Activated CD8-positive, alpha-beta memory T cell treated with anti-CD3 and anti-CD28 coated beads, Interleukin-2, amount 50 U/mL, for 24 hours (primary cell): Measurements from ENCODE around the gene DNAJB7.
"Not testable (repeated sequence)": the region's sequence is repeated elsewhere in the genome, so short reads cannot be mapped to it uniquely, and the experiment has no call there.

Experiments used
- DNase-seq: peaks from one replicate; pipeline ENCODE4 v3.0.0-alpha.2; 2020; ENCODE audit errors: extremely low read depth

DNAJB7 gene

DNA sequence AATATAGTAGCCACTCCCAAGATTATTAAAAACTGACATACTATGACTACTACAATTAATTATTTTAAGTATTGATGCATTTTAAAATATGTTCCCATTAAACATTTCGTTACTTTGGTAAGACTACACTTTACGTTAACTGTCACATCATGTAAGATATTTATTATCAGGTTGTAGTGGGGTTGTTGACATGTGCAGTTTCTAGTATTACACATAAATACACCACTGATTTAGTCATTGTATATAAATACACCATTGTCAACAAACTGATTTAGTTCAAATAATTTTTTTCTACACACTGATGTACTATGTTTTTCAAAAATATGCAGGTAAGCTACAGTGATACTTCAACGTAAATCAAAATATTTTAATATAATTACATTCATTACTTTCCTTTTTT lies 17.0 kb downstream of the DNAJB7 start:
- DNase-seq: no peak

DNA sequence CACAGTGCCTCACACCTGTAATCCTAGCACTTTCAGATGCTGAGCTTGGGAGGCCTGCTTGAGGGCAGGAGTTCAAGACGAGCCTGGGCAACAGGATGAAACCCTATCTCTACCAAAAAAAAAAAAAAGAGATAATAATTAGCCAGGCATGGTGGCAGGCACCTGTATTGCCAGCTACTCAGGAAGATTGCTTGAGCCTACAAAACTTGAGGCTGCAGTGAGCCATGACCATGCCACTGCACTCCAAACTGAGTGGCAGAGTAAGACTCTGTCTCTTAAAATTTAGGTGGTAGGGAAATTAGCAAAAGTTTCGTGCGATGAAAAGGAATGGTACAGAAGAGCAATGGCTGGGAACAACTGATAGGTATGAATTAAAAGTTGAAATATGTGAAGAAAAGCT lies 23.4 kb downstream of the DNAJB7 start:
- no peak for DNase-seq

DNA sequence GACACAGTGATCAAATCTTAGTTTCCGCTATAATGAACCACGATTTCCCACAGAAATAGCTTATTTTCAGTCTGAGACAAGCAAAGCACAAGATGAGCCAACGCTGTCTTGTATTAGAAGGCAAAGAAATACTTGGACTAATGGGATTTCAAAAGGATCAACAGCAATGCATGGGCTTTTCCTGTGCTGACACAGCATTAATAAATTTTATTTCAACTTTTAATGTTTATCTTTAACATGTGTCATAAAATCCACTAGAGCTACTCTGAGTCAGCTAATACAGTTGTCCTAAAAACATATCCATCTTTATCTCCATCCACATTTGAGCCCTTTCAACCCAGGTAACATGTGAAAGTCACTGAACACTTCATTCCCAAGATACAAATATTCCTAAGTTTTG lies 27.3 kb downstream of the DNAJB7 start:
- DNase-seq: no peak

DNA sequence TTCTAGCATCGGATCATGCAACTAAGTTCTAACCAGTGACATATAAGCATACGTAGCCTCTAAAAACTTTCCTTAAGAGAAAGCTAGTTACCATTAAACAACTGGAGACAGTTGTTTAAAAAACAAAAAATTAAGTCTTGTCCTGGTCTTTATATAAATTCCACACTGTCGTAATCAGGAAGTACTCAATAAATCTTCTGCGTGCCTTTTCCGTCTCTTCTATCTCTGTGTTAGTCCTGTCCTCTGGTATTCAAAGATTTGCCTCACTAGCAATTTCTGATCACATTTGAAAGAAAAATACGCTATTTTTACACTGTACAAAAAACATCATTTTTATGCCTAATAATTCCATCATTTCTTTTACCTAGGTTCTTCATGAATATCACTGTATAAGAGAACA lies 32.8 kb downstream of the DNAJB7 start:
- no peak for DNase-seq

DNA sequence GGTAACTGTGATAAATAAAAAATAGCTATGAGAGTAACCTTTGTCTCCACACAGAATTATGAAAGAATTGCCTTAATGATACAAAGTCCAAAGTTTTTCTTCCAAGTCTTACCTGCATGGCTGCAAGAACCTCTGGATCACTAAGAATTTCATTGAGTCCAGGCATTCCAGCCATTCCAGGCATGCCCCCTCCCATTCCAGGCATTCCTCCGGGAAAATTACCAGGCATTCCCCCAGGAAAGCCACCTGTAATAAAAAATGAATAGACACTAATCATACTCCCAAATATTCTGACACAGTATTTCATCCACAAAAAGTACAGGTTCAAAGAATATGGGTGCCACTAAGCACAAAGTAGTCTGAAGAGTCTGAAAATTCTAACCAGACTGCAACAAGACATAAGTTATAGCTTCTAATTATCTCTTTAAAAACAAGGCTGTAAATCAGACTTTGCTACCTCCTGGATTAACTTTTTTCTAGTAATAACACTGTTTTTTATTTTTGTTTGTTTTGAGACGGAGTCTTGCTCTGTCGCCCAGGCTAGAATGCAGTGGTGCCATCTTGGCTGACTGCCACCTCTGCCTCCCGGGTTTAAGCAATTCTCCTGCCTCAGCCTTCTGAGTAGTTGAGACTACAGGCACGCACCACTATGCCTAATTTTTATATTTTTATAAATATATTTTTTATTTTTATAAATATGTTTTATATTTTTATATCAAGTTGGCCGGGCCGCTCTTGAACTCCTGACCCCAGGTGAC lies 34.8 kb downstream of the DNAJB7 start:
- no peak for DNase-seq

DNA sequence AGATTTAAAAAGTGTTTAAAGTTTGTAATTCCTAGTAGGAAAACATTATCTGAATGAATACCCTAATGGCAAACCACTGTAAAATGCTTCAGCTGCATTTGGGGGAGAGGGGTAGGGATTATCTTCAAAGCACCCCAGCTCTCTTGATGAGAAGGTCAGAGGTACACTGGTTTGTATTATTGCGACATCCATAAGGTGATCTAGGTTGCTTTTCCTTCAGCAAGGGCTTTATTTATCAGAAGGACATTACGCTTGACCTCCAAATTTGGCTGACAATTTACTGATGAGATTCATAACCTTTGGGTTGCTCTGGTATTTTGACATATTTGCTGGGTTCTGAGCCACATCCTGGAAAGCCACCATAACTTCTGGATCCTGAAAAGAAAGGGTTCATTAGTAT lies 35.6 kb downstream of the DNAJB7 start:
- DNase-seq: not testable (repeated sequence)

DNA sequence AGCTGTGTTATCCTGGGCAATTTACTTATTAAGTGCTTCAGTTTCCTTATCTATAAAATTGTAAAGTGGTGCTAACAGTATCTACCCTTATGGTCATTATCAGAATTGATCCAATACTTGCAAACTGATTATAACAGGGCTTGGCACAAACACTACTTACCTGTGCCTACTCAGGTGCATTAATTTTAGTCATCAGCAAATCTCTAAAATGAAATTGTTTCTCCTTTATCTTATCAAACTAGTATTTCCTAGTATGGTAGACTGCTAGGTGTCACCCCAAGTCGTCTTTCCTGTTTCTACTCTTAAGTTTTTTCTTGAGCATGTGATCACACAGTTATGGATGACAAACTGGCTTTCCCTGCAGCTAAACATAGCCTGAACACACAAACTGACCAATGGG lies 38.5 kb downstream of the DNAJB7 start:
- DNase-seq: no peak

DNA sequence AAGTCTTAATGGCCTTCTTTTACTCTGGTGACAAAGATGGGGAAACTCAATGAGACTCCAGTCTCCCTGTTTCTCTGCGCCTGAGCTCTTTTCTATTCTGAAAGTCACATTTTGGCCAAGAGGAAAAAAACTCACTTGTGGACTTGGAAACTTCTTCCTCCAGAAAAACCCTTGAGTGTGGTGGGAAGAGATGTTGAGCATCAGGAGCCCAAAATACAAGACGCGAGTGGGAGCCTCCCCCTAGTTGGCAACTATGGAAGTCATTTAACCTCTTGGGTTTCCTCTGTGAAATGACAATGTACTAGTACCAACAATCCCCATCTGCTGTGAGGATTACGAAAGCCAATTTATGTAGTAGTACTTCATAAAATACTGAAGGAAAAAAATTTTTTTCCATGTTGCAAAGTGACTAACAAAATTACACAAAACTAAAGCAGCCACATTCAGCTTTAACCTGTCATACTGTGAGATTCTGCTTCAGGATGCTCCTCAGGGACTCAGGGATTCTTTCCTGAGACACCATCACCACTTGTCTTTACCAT lies 42.2 kb downstream of the DNAJB7 start:
- no peak for DNase-seq

DNA sequence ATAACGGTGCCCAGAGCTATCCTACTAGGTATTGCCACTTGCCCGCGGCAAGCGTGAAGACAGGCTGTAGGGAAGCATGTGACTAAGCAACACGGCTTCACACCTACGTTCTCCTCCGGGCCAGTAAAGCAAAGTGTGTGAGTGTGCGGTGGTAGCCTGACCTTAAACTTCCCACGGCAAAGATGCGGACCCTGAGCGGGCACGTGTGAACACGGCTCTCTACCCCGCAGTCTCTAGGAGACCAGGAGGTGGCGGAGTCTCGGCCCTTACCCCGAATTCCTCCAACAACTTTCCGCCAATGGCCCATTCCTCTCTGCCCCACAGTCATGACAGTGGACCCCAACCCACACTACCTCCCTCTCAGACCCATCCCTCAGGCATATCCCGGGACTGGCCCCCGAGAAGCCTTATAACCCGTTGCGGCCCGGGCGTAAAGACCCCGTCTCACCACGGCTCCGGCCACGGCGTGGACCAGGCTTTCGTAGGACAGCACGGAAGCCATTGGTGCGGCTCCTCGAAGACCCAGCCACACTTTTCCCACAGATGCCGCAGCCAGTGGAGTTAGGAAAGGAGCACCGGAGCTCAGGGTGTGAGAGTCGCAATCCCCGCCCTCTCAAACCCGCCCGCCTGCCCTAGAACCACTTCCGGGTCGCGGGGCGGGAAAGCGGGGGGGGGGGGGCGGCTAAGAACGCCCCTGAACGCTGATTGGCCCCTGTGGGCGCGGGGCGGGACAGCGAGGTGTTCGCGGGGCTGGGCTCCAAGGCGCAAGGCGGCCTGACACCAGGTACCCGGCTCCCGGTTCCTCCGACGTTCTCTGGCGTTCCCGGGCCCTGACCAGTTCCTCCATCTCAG lies 42.9 kb downstream of the DNAJB7 start, which contains the start of gene SLC25A17:
SLC25A17 (minus strand) TSS at position 600 of the 852 bp plus-strand sequence; CDS start at position 502, 98 bp downstream.
- peak; percentile 65 for DNase-seq

DNA sequence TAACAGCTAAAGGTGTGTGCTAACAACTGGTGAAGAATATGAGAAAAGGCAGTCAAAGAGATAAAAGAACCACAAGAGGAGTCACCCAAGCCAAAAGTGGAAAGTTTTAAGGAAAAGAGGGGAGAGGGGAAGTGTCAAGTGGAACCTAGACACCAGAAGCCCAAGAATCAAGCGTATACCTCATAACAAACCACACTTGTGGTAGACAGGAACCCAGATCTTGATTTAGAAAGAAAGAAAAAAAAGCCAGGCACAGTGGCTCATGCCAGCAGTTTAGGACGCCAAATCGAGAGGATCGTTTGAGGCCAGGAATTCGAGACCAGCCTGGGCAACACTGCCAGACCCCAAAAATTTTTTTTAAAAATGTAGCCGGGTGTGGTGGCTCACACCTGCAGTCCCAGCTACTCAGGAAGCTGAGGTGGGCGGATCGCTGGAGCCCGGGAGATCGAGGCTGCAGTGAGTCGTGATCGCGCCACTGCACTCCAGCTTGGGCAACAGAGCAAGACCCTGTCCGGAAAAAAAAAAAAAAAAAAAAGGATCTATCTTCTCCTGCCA lies 43.6 kb downstream of the DNAJB7 start:
- DNase-seq: no peak

DNA sequence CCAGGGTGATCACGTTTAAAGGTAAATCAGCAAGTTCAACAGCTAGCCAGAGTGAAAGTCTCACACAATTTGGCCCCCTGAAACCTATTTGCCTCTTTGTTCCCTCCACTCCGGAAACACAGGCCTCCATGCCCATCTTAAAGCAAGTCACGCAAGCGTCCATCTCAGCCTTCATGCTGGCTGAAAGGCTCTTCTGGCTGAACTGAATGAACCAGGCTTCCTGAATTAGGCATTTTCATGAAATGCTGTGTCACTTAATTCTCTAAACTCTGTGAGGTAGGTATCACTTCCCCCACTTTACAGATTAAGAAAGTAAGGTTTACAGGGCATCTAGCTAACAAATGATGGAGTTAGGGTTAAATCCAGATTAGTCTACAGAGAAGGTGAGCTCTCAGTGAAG lies 44.2 kb downstream of the DNAJB7 start:
- no peak for DNase-seq

DNA sequence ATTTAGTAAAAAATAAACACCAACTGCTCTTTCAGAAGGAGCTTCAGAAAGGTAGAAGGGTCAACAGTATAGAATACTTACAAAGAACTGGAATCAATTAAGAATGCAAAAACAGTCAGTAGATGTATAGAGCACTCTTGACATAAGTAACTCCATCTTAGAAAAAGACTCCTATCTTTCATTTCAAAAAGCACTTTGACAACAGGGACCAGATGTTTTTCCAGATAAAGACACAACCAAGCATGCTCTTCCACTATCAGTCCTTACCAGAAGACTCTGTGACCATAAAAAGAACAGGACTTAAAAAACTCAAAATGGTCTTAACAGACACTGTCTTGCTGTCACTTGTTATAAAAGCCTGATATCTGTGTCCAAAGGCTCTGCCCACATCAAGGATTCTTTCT lies 48.0 kb downstream of the DNAJB7 start:
- DNase-seq: no peak
